Astrocyte of the hippocampus (primary cell): Measurements from ENCODE around the gene KIFBP.
A peak's percentile ranks its signal among the peaks of the same experiment; 100 is the strongest.

Source experiments
- DNase-seq: peaks from one replicate; pipeline ENCODE4 v3.0.0; 2011; ENCODE audit warnings: low read depth, low spot score

KIFBP gene

GRCh38 chr10:69051710-69052487 lies 63.3 kb downstream of the KIFBP start:
- no peak for DNase-seq

GRCh38 chr10:69052736-69053135 lies 64.1 kb downstream of the KIFBP start:
- DNase-seq = no peak

GRCh38 chr10:69055241-69055640 lies 66.6 kb downstream of the KIFBP start:
- no peak for DNase-seq

- no peak for DNase-seq
Measured at GRCh38 chr10:69056129-69056528, 67.5 kb downstream of the KIFBP start.

GRCh38 chr10:69056536-69057260 lies 68.1 kb downstream of the KIFBP start:
- no peak for DNase-seq

GRCh38 chr10:69057261-69057950 lies 68.8 kb downstream of the KIFBP start:
- no peak for DNase-seq

GRCh38 chr10:69057951-69058297 lies 69.3 kb downstream of the KIFBP start:
- DNase-seq = peak; percentile 32

GRCh38 chr10:69060127-69060798 lies 71.7 kb downstream of the KIFBP start:
- DNase-seq = no peak

- peak; percentile 31 for DNase-seq
Measured at GRCh38 chr10:69061305-69062161, 72.9 kb downstream of the KIFBP start.

GRCh38 chr10:69062901-69063300 lies 74.3 kb downstream of the KIFBP start:
- no peak for DNase-seq

- DNase-seq = no peak
Measured at GRCh38 chr10:69064762-69065328, 76.2 kb downstream of the KIFBP start.

GRCh38 chr10:69065406-69066361 lies 77.1 kb downstream of the KIFBP start:
- DNase-seq = no peak
